Measurements from ENCODE around the gene DLX2. TPM values are rescaled to one million over a fixed set of nuclear protein-coding genes. Genes with fewer than 3 reads are reported as not detected.

DLX2 gene
- polyA plus RNA-seq, 1 donor from 2014 or later, result 7.7 TPM

DNA sequence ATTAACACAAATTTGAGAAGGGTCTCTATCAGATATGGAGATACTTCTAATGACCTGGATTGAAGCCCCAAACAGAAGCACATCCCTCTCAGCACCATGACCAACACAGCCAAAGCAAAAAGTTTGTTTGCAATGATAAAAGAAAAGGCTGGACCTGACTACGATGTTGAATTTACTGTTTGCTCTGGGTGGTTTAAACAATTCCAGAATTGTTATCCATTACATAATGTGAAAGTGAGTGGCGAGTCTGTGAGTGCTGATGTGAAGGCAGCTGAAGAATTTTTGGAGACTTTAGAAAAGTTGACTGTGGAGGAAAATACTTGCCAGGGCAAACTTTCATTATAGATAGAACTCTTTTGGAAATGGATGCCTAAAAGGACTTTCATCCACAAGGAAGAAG, 17.4 kb upstream of the DLX2 start:
- H3K27me3 ChIP-seq (ENCODE audit: insufficient read depth, low read depth, low read length), result no peaks in the 10 kb centered on the region
- no peak overlapping the region for H3K4me2 ChIP-seq (ENCODE audit: low read length)
- H3F3A ChIP-seq (ENCODE audit: insufficient read depth, low read length, poor library complexity, severe bottlenecking), result no peaks in the 10 kb centered on the region
- no peaks in the 10 kb centered on the region for H4K20me1 ChIP-seq (ENCODE audit: insufficient read depth)
- no peak overlapping the region for H3K9ac ChIP-seq (ENCODE audit: low read length)
- no peaks in the 10 kb centered on the region for H3K9me2 ChIP-seq (ENCODE audit: insufficient read depth, low read length)
- H2AFZ ChIP-seq (ENCODE audit: low read depth, low read length), result no peak overlapping the region
- H3K9me3 ChIP-seq (ENCODE audit: low read length), result no peaks in the 10 kb centered on the region
- no peak for TF ChIP-seq TAF1 (IDR thresholded peaks at IDR 0.05; ENCODE audit: low read depth)
- TF ChIP-seq, protein P1, sequence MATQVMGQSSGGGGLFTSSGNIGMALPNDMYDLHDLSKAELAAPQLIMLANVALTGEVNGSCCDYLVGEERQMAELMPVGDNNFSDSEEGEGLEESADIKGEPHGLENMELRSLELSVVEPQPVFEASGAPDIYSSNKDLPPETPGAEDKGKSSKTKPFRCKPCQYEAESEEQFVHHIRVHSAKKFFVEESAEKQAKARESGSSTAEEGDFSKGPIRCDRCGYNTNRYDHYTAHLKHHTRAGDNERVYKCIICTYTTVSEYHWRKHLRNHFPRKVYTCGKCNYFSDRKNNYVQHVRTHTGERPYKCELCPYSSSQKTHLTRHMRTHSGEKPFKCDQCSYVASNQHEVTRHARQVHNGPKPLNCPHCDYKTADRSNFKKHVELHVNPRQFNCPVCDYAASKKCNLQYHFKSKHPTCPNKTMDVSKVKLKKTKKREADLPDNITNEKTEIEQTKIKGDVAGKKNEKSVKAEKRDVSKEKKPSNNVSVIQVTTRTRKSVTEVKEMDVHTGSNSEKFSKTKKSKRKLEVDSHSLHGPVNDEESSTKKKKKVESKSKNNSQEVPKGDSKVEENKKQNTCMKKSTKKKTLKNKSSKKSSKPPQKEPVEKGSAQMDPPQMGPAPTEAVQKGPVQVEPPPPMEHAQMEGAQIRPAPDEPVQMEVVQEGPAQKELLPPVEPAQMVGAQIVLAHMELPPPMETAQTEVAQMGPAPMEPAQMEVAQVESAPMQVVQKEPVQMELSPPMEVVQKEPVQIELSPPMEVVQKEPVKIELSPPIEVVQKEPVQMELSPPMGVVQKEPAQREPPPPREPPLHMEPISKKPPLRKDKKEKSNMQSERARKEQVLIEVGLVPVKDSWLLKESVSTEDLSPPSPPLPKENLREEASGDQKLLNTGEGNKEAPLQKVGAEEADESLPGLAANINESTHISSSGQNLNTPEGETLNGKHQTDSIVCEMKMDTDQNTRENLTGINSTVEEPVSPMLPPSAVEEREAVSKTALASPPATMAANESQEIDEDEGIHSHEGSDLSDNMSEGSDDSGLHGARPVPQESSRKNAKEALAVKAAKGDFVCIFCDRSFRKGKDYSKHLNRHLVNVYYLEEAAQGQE (IDR thresholded peaks at IDR 0.05; ENCODE audit: borderline replicate concordance), result no peak
- no peak for TF ChIP-seq POLR2AphosphoS5 (IDR thresholded peaks at IDR 0.05)
- H3K27ac ChIP-seq (ENCODE audit: low read length), result no peak overlapping the region
- H3K4me3 ChIP-seq (ENCODE audit: low read length), result no peak overlapping the region
- no peaks in the 10 kb centered on the region for H3K79me2 ChIP-seq (replicated peaks; ENCODE audit: insufficient read depth, low read length)
- H3K36me3 ChIP-seq (ENCODE audit: insufficient read depth, low read length), result no peaks in the 10 kb centered on the region

DNA sequence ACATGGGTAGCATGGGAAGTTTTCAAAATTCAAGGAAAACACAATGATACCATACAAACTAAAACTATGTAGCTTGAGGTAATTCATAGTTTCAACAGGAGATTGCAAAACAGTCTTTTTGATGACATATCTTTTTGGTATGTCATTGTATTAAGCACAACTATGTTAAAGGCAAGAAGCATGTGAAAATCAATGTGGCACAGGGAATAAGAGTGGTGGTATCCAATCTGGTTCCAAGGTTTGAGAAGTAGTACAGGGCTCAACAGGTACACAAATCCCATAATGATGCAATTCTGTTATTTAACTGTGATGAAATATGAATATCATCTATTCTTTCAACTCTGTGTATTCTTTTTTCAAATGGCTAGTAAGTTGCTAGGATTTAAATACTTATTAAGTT, 16.4 kb upstream of the DLX2 start:
- Histone ChIP-seq H3K4me3 (ENCODE audit: low read length) (no peak overlapping the region), H3K79me2 (replicated peaks; ENCODE audit: insufficient read depth, low read length) (no peaks in the 10 kb centered on the region), H4K20me1 (ENCODE audit: insufficient read depth) (no peaks in the 10 kb centered on the region), H3F3A (ENCODE audit: insufficient read depth, low read length, poor library complexity, severe bottlenecking) (no peaks in the 10 kb centered on the region), H3K27ac (ENCODE audit: low read length) (no peak overlapping the region), H3K9ac (ENCODE audit: low read length) (no peak overlapping the region), H3K4me2 (ENCODE audit: low read length) (no peak overlapping the region), H3K9me2 (ENCODE audit: insufficient read depth, low read length) (no peaks in the 10 kb centered on the region), H3K36me3 (ENCODE audit: insufficient read depth, low read length) (no peaks in the 10 kb centered on the region), H2AFZ (ENCODE audit: low read depth, low read length) (no peak overlapping the region), H3K27me3 (ENCODE audit: insufficient read depth, low read depth, low read length) (no peaks in the 10 kb centered on the region), H3K9me3 (ENCODE audit: low read length) (no peaks in the 10 kb centered on the region)
- TF ChIP-seq, protein P1 (IDR thresholded peaks at IDR 0.05; ENCODE audit: borderline replicate concordance), result no peak
- TF ChIP-seq EP300 (conservative IDR thresholded peaks at IDR 0.05; ENCODE audit: poor library complexity, severe bottlenecking), result no peak
- no peak for TF ChIP-seq TAF1 (IDR thresholded peaks at IDR 0.05; ENCODE audit: low read depth)
- no peak for TF ChIP-seq SMC3 (conservative IDR thresholded peaks at IDR 0.05; ENCODE audit: poor library complexity)

DNA sequence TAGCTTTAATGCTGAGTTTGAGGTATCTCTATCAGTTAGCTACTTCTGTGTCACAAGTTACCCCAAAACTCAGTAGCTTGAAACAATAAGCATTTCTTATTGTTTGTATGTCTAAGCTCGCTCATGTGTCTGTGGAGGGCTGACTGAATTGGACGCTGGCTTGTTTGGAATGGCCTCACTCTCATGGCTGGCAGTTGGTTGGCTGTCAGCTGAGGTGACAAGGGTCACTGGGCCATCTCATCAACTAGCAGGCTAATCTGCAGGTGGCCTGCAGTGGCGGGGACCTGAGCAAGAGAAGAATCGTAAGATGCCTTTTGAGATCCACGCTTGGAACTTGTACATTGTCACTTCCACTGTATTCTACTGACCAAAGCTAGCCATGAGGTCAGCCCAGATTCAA, 13.4 kb upstream of the DLX2 start:
- Histone ChIP-seq H3K4me3 (ENCODE audit: low read length) (no peak overlapping the region), H3K27me3 (ENCODE audit: insufficient read depth, low read depth, low read length) (no peaks in the 10 kb centered on the region), H2AFZ (ENCODE audit: low read depth, low read length) (no peak overlapping the region), H3F3A (ENCODE audit: insufficient read depth, low read length, poor library complexity, severe bottlenecking) (no peaks in the 10 kb centered on the region), H3K4me2 (ENCODE audit: low read length) (no peak overlapping the region), H3K9ac (ENCODE audit: low read length) (no peak overlapping the region), H3K9me3 (ENCODE audit: low read length) (no peaks in the 10 kb centered on the region), H3K27ac (ENCODE audit: low read length) (no peak overlapping the region), H3K36me3 (ENCODE audit: insufficient read depth, low read length) (no peaks in the 10 kb centered on the region), H3K9me2 (ENCODE audit: insufficient read depth, low read length) (no peaks in the 10 kb centered on the region), H3K79me2 (replicated peaks; ENCODE audit: insufficient read depth, low read length) (no peaks in the 10 kb centered on the region), H4K20me1 (ENCODE audit: insufficient read depth) (no peaks in the 10 kb centered on the region)
- TF ChIP-seq EP300 (conservative IDR thresholded peaks at IDR 0.05; ENCODE audit: poor library complexity, severe bottlenecking) (no peak), MXI1 (conservative IDR thresholded peaks at IDR 0.05; ENCODE audit: poor library complexity, severe bottlenecking) (no peak), POLR2AphosphoS5 (IDR thresholded peaks at IDR 0.05) (no peak), EZH2 (IDR thresholded peaks at IDR 0.05; ENCODE audit: borderline replicate concordance, insufficient read depth, low read length, poor library complexity, severe bottlenecking) (no peak), TAF1 (IDR thresholded peaks at IDR 0.05; ENCODE audit: low read depth) (no peak), SMC3 (conservative IDR thresholded peaks at IDR 0.05; ENCODE audit: poor library complexity) (no peak), CTCF (IDR thresholded peaks at IDR 0.05; ENCODE audit: poor library complexity, severe bottlenecking) (no peak), RAD21 (conservative IDR thresholded peaks at IDR 0.05) (no peak)
- TF ChIP-seq, protein P1 (IDR thresholded peaks at IDR 0.05; ENCODE audit: borderline replicate concordance), result no peak

Measured in neural cell (in vitro differentiated cells).